OCI-LY3 (cell line): ENCODE measurements around the gene CNN3.

ENCODE experiments used
- H2AFZ ChIP-seq: fragments of 200-600, 300-600 bp; shearing (Covaris generic); 2 replicates; pipeline ENCODE4 v1.6.0; 2014; ENCODE audit warnings: antibody characterized with exemption, low read depth, low read length
- H3K27ac ChIP-seq: fragments of 200-600, 300-600 bp; sonication (generic); 2 replicates; pipeline ENCODE4 v1.5.1; 2014; ENCODE audit warnings: mild to moderate bottlenecking, low read length, moderate library complexity, mixed read lengths
- H3K27me3 ChIP-seq: fragments of 200-600, 300-600 bp; sonication (generic); 2 replicates; pipeline ENCODE4 v1.6.1; 2014; ENCODE audit warnings: low read depth, low read length, mixed read lengths
- H3K36me3 ChIP-seq: fragments of 200-600, 300-600 bp; sonication (generic); replicated peaks from 2 replicates; pipeline ENCODE3; 2014; ENCODE audit warnings: low read depth, low read length, mixed read lengths
- H3K4me1 ChIP-seq: fragments of 300-600, 200-600 bp; sonication (generic); 2 replicates; pipeline ENCODE4 v1.6.1; 2014; ENCODE audit warnings: low read length, mixed read lengths
- H3K4me2 ChIP-seq: fragments of 200-600, 300-600 bp; sonication (generic); 2 replicates; pipeline ENCODE4 v1.6.1; 2014; ENCODE audit warnings: low read length, mixed read lengths
- H3K4me3 ChIP-seq: fragments of 300-600, 200-600 bp; sonication (generic); 2 replicates; pipeline ENCODE4 v1.5.1; 2014; ENCODE audit warnings: antibody characterized with exemption, mild to moderate bottlenecking, low read length, moderate library complexity
- H3K79me2 ChIP-seq: fragments of 300-600, 200-600 bp; shearing (Covaris generic); 2 replicates; pipeline ENCODE4 v1.6.1; 2014; ENCODE audit warnings: mild to moderate bottlenecking, low read length, mixed read lengths
- H3K9ac ChIP-seq: fragments of 300-600, 200-600 bp; shearing (Covaris generic); 2 replicates; pipeline ENCODE4 v1.6.0; 2014; ENCODE audit warnings: mild to moderate bottlenecking, low read length, moderate library complexity
- H3K9me3 ChIP-seq: fragments of 200-600, 300-600 bp; shearing (Covaris generic); 2 replicates; pipeline ENCODE4 v1.6.1; 2014; ENCODE audit warnings: low read length, mixed read lengths; ENCODE audit not compliant: insufficient read depth
- H4K20me1 ChIP-seq: fragments of 200-600, 300-600 bp; sonication (generic); 2 replicates; pipeline ENCODE4 v1.6.1; 2016; ENCODE audit warnings: low read length, mixed read lengths; ENCODE audit not compliant: insufficient read depth
- EZH2phosphoT487 ChIP-seq: fragments of 200-600 bp; shearing (Covaris generic); IDR thresholded peaks from 2 replicates; pipeline ENCODE4 v1.6.1; 2018; ENCODE audit warnings: antibody characterized with exemption, mixed run types, low read depth
- TF ChIP-seq, protein P1 (sequence below): fragments of 200-600, 300-600 bp; sonication (generic); IDR thresholded peaks from 2 replicates; pipeline ENCODE4 v1.5.1; 2014; ENCODE audit warnings: antibody characterized with exemption, low read length, low read depth

The CNN3 gene

DNA sequence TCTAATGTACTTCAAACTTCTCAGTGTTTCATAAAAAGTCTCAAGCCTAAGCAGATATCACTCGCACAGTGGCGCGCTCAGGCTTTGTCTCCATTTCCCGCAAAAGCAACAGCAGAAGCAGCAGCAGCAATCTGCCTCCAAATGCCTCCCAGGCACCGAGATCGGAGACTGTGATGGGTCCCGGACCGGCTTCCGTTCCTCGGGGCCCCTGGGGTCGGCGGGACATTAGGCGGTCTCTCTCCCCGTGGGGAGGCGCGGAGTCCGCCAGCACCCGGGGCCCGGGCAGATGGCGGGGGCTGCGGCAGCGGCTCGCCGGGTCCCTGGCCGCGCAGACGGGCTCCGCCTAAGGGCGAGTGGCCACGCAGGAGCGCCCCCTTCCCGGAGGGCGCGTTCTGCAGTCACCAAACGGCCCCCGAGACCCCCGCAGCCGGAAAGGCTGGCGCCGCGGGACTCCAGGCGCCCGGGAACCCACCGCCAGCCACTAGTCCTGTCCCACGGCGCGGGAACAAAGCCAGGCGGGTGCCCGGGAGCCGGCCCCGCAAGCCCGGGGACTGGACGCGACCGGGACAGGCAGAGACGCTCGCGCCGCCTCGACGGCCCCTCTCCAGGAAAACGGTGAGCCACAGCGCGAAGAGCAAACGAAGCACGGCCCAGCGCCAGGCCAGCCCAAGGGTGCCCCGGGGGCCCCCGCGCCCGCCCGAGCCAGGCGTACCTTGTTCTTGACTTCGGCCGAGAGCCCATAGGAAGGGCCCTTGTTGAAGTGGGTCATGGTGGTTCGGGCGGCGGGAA lies 590 bp downstream of the CNN3 start:
- no peaks in the 10 kb centered on the region for H3K36me3 ChIP-seq
- no peaks in the 10 kb centered on the region for H3K4me1 ChIP-seq
- H3K9me3 ChIP-seq: no peaks in the 10 kb centered on the region
- TF ChIP-seq, protein P1, sequence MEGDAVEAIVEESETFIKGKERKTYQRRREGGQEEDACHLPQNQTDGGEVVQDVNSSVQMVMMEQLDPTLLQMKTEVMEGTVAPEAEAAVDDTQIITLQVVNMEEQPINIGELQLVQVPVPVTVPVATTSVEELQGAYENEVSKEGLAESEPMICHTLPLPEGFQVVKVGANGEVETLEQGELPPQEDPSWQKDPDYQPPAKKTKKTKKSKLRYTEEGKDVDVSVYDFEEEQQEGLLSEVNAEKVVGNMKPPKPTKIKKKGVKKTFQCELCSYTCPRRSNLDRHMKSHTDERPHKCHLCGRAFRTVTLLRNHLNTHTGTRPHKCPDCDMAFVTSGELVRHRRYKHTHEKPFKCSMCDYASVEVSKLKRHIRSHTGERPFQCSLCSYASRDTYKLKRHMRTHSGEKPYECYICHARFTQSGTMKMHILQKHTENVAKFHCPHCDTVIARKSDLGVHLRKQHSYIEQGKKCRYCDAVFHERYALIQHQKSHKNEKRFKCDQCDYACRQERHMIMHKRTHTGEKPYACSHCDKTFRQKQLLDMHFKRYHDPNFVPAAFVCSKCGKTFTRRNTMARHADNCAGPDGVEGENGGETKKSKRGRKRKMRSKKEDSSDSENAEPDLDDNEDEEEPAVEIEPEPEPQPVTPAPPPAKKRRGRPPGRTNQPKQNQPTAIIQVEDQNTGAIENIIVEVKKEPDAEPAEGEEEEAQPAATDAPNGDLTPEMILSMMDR: no peak
- no peak for TF ChIP-seq EZH2phosphoT487
- no peak overlapping the region for H3K4me2 ChIP-seq
- no peak overlapping the region for H3K27ac ChIP-seq
- no peak overlapping the region for H2AFZ ChIP-seq
- H3K9ac ChIP-seq: no peak overlapping the region
- H3K4me3 ChIP-seq: no peak overlapping the region
- H3K79me2 ChIP-seq: no peaks in the 10 kb centered on the region
- no peaks in the 10 kb centered on the region for H3K27me3 ChIP-seq
- no peaks in the 10 kb centered on the region for H4K20me1 ChIP-seq

DNA sequence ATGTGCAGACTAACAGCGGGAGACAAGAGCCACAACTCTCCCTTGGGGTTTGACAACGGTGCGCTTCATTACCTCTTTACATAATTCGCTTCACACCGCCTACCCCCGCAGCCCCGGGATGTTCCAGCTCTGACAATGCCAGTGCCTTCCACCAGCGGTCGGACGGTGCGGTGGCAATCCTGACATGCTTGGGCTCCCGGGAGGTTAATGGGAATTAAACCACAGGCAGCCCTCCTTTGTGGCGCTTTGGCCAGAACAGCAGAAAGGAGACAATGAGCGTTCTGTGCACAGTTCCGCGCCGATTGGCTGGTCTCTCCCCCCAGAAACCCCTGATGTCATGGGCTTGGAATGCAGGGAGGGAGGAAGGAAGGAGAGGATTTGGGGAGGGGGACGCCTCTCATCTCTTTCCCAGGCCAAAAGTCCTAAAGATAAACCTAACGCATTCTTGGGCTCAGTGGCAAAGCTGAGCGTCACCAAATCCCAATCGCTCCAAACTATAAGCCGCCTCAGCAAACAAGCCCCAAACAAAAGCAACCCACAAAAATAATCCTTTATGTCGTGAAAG lies 1.3 kb downstream of the CNN3 start:
- TF ChIP-seq EZH2phosphoT487: no peak
- TF ChIP-seq, protein P1: no peak
- Histone ChIP-seq H3K27ac (no peak overlapping the region), H3K9me3 (no peaks in the 10 kb centered on the region), H3K27me3 (no peaks in the 10 kb centered on the region), H3K9ac (no peak overlapping the region), H3K36me3 (no peaks in the 10 kb centered on the region), H2AFZ (no peak overlapping the region), H3K4me3 (no peak overlapping the region), H3K4me1 (no peaks in the 10 kb centered on the region), H3K4me2 (no peak overlapping the region), H4K20me1 (no peaks in the 10 kb centered on the region), H3K79me2 (no peaks in the 10 kb centered on the region)

DNA sequence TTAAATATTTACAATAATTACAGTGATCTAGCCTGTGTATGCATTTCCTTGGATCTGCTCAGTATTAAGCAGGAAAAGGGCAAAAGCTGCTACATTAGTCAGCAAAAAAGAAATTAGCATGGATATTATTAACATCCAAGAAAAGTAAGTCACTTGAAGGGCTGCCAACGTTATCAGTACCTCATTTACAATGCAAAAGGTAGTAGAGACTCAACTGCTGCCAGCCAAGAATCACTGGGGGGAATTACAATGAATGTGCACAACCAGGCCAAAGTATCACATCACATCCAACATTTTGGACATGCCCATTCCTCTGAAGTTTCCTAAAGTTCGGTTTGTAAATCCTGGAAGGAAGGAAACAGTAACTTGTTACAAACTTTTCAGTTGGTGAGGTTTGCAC lies 1.9 kb downstream of the CNN3 start:
- H3K9ac ChIP-seq: no peak overlapping the region
- TF ChIP-seq, protein P1: no peak
- TF ChIP-seq EZH2phosphoT487: no peak
- H3K27ac ChIP-seq: no peak overlapping the region
- H3K27me3 ChIP-seq: no peaks in the 10 kb centered on the region
- H4K20me1 ChIP-seq: no peaks in the 10 kb centered on the region
- H3K79me2 ChIP-seq: no peaks in the 10 kb centered on the region
- H3K4me1 ChIP-seq: no peaks in the 10 kb centered on the region
- no peaks in the 10 kb centered on the region for H3K9me3 ChIP-seq
- H3K4me3 ChIP-seq: no peak overlapping the region
- H3K36me3 ChIP-seq: no peaks in the 10 kb centered on the region
- H3K4me2 ChIP-seq: no peak overlapping the region
- H2AFZ ChIP-seq: no peak overlapping the region

DNA sequence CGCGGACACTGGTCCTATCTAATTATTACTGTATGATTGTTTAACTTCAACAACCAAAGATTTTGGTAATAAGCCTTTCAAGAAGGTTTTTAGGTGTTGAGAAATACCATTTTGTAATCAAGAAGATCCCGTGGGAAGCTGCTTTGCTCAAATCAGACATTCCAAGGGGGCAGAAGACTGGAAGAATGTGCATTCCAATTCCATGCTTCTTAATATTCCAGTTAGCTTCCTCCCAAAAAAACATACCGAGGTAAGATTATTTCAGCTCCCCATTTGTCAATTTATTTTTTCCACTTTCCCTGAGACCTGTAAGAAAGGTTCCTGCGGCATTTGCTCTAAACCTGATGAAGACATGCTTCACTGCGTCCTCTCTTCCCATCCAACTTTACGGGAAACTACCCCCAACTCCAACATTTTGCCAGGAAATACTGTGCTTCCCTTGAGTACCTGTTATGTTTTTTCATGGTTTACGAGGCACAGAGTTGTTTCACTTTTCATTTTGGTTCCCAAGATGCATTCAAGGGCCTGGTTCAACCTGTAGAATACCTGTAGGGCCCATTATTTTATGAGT lies 4.1 kb downstream of the CNN3 start:
- Histone ChIP-seq H3K79me2 (no peaks in the 10 kb centered on the region), H2AFZ (no peak overlapping the region), H4K20me1 (no peaks in the 10 kb centered on the region), H3K4me3 (no peak overlapping the region), H3K9ac (no peak overlapping the region), H3K4me2 (no peak overlapping the region), H3K27ac (no peak overlapping the region), H3K27me3 (no peaks in the 10 kb centered on the region), H3K9me3 (no peaks in the 10 kb centered on the region), H3K4me1 (no peaks in the 10 kb centered on the region), H3K36me3 (no peaks in the 10 kb centered on the region)
- TF ChIP-seq, protein P1: no peak
- TF ChIP-seq EZH2phosphoT487: no peak
